ENCODE data around the gene ADAMTS16. TPM values are rescaled to one million over a fixed set of nuclear protein-coding genes. Genes with fewer than 3 reads are reported as not detected.

Gene ADAMTS16
- total RNA-seq, 1 experiment from 2014 or later, result 0.11 TPM

DNA sequence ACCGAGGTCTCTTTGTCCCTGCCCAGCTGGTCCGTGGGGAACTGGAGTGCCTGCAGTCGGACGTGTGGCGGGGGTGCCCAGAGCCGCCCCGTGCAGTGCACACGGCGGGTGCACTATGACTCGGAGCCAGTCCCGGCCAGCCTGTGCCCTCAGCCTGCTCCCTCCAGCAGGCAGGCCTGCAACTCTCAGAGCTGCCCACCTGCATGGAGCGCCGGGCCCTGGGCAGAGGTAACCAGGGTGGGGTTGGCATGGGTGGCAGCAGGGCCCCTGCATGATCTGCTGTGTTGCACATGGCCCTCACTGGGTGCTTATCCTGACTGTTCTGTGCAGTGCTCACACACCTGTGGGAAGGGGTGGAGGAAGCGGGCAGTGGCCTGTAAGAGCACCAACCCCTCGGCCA lies 163.1 kb downstream of the ADAMTS16 start:
- no peak for DNase-seq
- Mint-ChIP-seq H3K9me3 (ENCODE audit: unreplicated experiment) (peaks cover 21% of the 10 kb centered on the region), H3K4me3 (ENCODE audit: unreplicated experiment) (no peak overlapping the region), H3K27ac (ENCODE audit: unreplicated experiment) (no peak overlapping the region), H3K27me3 (ENCODE audit: insufficient read depth, unreplicated experiment) (no peaks in the 10 kb centered on the region), H3K4me1 (ENCODE audit: low read depth, unreplicated experiment) (no peaks in the 10 kb centered on the region), H3K36me3 (ENCODE audit: insufficient read depth, unreplicated experiment) (peaks cover 7% of the 10 kb centered on the region)
- Histone ChIP-seq H3K9me3 (no peaks in the 10 kb centered on the region), H3K4me3 (ENCODE audit: low read depth, low read length) (no peak overlapping the region), H3K27me3 (replicated peaks; ENCODE audit: control insufficient read depth, insufficient read depth, low read length) (no peaks in the 10 kb centered on the region), H3K4me1 (no peaks in the 10 kb centered on the region), H3K36me3 (ENCODE audit: control insufficient read depth, insufficient read depth, low read length) (no peaks in the 10 kb centered on the region)
- ChIA-PET CTCF (no interaction called here), POLR2A (no interaction called here)
- intact Hi-C loops (cut with micrococcal nuclease; ENCODE audit: unreplicated experiment), result no loop called here
- BruUV-seq (replicated peaks), result no TSS peak
- TF ChIP-seq, protein P1, sequence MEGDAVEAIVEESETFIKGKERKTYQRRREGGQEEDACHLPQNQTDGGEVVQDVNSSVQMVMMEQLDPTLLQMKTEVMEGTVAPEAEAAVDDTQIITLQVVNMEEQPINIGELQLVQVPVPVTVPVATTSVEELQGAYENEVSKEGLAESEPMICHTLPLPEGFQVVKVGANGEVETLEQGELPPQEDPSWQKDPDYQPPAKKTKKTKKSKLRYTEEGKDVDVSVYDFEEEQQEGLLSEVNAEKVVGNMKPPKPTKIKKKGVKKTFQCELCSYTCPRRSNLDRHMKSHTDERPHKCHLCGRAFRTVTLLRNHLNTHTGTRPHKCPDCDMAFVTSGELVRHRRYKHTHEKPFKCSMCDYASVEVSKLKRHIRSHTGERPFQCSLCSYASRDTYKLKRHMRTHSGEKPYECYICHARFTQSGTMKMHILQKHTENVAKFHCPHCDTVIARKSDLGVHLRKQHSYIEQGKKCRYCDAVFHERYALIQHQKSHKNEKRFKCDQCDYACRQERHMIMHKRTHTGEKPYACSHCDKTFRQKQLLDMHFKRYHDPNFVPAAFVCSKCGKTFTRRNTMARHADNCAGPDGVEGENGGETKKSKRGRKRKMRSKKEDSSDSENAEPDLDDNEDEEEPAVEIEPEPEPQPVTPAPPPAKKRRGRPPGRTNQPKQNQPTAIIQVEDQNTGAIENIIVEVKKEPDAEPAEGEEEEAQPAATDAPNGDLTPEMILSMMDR (IDR thresholded peaks at IDR 0.05; ENCODE audit: insufficient read depth in 1 of 2, low read depth in 1 of 2, low read length in 1 of 2, severe bottlenecking in 1 of 2, unreplicated experiment in 1 of 2), result no peak

GRCh38 chr5:5304361-5305020 lies 164.4 kb downstream of the ADAMTS16 start:
- no peaks in the 10 kb centered on the region for H3K27me3 Mint-ChIP-seq (ENCODE audit: insufficient read depth, unreplicated experiment)
- POLR2A ChIA-PET, result no interaction called here
- TF ChIP-seq, protein P1 (IDR thresholded peaks at IDR 0.05; ENCODE audit: insufficient read depth in 1 of 2, low read depth in 1 of 2, low read length in 1 of 2, severe bottlenecking in 1 of 2, unreplicated experiment in 1 of 2), result no peak

GRCh38 chr5:5306696-5307095 lies 166.6 kb downstream of the ADAMTS16 start:
- Mint-ChIP-seq H3K27me3 (ENCODE audit: insufficient read depth, unreplicated experiment) (no peaks in the 10 kb centered on the region), H3K9me3 (ENCODE audit: unreplicated experiment) (peaks cover 21% of the 10 kb centered on the region), H3K4me1 (ENCODE audit: low read depth, unreplicated experiment) (peaks cover 13% of the 10 kb centered on the region), H3K27ac (ENCODE audit: unreplicated experiment) (no peak overlapping the region), H3K36me3 (ENCODE audit: insufficient read depth, unreplicated experiment) (peaks cover 7% of the 10 kb centered on the region), H3K4me3 (ENCODE audit: unreplicated experiment) (no peak overlapping the region)
- Histone ChIP-seq H3K36me3 (ENCODE audit: control insufficient read depth, insufficient read depth, low read length) (no peaks in the 10 kb centered on the region), H3K9me3 (no peaks in the 10 kb centered on the region), H3K4me3 (ENCODE audit: low read depth, low read length) (no peak overlapping the region), H3K27me3 (replicated peaks; ENCODE audit: control insufficient read depth, insufficient read depth, low read length) (no peaks in the 10 kb centered on the region), H3K4me1 (peaks cover 10% of the 10 kb centered on the region)
- TF ChIP-seq, protein P1 (IDR thresholded peaks at IDR 0.05; ENCODE audit: insufficient read depth in 1 of 2, low read depth in 1 of 2, low read length in 1 of 2, severe bottlenecking in 1 of 2, unreplicated experiment in 1 of 2), result no peak
- intact Hi-C loops (cut with micrococcal nuclease; ENCODE audit: unreplicated experiment), result no loop called here
- POLR2A ChIA-PET, result no interaction called here
- BruUV-seq (replicated peaks), result no TSS peak
- CTCF ChIA-PET, result no interaction called here
- DNase-seq, result no peak

More at GRCh38 chr5:5304361-5305020, 164.4 kb downstream of the ADAMTS16 start:
- no peak overlapping the region for H3K27ac Mint-ChIP-seq (ENCODE audit: unreplicated experiment)
- H3K36me3 Mint-ChIP-seq (ENCODE audit: insufficient read depth, unreplicated experiment), result peaks cover 7% of the 10 kb centered on the region
- H3K9me3 ChIP-seq, result no peaks in the 10 kb centered on the region
- H3K4me3 Mint-ChIP-seq (ENCODE audit: unreplicated experiment), result no peak overlapping the region
- DNase-seq, result peak in 1 of 2 experiments; percentile 17
- BruUV-seq (replicated peaks), result no TSS peak
- intact Hi-C loops (cut with micrococcal nuclease; ENCODE audit: unreplicated experiment), result no loop called here
- H3K4me1 Mint-ChIP-seq (ENCODE audit: low read depth, unreplicated experiment), result peaks cover 3% of the 10 kb centered on the region
- peaks cover 21% of the 10 kb centered on the region for H3K9me3 Mint-ChIP-seq (ENCODE audit: unreplicated experiment)
- no peak overlapping the region for H3K4me3 ChIP-seq (ENCODE audit: low read depth, low read length)
- H3K27me3 ChIP-seq (replicated peaks; ENCODE audit: control insufficient read depth, insufficient read depth, low read length), result no peaks in the 10 kb centered on the region
- no peaks in the 10 kb centered on the region for H3K36me3 ChIP-seq (ENCODE audit: control insufficient read depth, insufficient read depth, low read length)
- peaks cover 3% of the 10 kb centered on the region for H3K4me1 ChIP-seq
- CTCF ChIA-PET, result no interaction called here

All from Caco-2 (cell line).